HG03095 (cell line): Measurements from ENCODE around the gene ABHD16A.

Experiments used
- ATAC-seq: cut with Tn5 transposase; IDR thresholded peaks from one replicate; pipeline ENCODE4 v1.9.1; 2021; ENCODE audit warnings: moderate library complexity; ENCODE audit not compliant: unreplicated experiment

The ABHD16A gene

DNA sequence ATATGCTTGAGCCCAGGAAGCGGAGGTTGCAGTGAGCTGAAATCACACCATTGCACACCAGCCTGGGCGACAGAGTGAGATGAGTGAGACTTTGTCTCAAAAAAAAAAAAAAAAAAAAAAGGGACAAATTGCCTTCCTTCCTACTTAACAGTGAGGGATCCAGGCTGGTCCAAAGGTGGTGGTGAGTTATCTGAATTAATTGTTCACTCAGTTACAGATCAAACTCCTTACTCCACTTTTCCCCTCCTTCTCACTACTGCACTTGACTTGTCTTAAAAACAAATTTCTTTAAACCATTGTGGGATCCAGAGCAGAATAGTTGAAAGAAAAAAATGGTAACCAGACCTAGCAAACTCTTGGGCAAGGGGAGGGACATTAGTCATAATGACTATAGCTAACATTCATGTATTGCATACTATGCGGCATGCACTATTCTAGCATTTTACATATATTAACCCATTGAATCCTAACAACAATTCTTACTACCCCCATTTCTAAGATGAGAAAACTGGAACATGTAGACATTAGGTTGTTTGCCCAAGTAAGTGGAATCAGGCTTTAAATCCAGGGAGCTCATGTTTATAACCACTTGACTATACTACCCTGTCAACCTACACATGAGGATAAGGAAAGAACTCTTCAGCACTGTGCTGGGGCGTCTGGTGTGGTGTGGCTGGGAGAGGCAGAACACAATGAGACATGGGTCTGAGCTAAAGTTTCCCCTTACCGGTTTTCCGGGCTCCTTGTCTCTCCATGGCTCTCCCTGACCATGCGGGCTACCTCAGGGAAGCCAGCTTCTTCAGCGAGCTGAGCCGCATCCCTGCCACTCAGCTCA is 39.8 kb downstream of the ABHD16A start:
- no peak for ATAC-seq

DNA sequence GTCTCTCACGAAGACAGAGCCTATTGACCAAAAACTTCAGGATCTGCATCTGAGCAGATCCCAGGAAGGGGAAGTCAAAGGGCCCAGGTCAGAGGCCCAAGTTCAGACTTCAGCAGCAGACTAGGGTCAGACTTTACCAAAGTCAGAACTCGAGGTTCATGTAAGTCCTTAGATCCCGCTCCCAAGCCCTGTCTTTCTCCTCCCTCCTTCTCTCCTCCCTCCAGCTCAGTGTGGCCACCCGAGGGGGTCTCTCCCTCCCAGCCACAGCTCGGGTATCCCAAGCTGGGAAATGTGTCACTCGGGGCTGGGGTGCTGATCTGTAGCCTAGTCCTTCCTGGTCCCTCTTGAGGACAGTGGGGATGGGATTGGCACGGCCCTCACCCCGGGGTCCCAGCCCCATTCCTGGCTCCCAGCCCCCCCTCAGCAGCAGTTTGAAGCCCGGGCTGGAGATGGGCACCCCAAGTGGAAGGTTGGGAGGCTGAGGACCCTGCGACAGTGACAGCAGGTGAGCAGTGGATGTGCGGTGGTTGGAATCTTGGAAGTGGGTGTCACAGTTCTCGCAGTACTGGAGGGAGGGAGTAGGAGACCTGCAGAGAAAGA is 40.9 kb downstream of the ABHD16A start:
- ATAC-seq = no peak

DNA sequence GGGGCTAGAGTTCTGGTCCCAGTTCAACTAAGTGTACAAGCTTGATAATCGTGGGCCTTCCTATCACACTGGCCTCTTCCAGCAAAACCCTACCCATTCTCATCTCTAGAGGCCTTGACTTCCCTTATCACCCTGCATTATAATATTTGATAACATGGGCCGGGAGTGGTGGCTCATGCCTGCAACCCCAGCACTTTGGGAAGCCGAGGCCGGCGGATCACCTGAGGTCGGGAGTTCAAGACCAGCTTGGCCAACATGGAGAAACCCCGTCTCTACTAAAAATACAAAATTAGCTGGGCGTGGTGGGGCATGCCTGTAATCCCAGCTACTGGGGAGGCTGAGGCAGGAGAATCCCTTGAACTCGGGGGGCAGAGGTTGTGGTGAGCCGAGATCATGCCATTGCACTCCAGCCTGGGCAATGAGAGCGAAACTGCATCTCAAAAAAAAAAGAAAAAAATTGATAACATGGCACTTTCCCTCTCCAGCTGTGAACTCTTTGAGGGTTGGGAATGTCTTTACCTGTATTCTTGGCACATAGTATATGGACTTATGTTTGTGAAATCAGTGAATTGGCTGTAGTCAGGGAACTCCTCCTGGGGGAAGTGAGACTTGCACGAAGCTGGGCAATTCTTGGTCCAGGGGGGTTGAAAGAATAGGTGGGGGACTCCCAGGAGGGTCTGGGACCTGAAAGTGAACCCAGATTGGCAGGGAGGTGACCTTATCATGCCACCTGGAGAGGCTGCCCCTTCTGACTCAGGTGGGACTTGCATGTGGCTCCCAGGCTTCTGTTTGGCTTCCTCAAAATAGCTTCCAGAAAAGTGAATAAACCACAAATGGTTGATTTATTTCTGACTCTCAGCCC is 41.6 kb downstream of the ABHD16A start:
- no peak for ATAC-seq

DNA sequence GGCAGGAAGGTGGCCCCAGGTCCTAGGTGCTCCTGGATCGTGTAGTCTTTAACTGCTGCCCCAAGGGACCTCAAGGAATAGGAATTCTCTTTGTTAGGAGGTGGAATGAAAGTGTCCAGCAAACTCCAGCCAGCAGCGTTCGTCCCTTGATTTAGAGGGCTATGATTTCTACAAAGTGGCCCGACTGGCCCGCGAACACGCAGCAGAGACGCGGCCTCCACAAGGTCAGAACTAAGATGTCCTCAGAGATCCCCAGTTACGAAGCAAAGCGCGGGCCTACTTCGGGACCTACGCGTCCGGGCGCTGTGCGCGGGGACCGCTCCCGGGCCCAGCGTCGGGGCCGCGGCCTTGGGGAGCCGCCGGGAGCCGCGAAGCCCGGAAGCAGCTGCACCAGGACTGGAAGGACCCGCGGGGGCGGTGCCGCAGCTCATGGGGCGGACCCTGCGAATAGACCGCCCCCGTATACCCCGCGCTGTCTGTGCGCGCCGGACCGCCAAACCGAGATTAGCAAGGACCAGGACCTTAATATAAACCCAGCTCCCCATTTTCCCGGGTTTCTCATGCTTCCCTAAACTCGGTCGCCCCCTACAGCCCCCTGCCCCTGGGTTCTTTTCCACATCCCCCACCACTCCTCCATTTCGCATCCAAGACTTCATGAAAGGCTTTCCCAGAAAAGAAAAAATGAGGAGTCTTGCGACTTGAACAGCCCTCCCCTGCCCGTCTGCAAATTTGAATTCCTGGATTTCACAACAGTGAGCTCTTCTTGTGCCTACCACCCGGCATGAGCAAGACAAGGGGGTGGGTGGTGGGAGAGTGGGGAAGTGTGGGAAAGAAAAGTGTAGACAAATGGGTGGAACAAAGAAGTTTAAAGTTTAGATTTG is 42.5 kb downstream of the ABHD16A start, which contains the start of gene C6orf47:
C6orf47 (minus strand) TSS at position 398 of the 881 bp plus-strand sequence. CDS start 831 bp downstream, outside the sequence.
- peak; percentile 45 for ATAC-seq

DNA sequence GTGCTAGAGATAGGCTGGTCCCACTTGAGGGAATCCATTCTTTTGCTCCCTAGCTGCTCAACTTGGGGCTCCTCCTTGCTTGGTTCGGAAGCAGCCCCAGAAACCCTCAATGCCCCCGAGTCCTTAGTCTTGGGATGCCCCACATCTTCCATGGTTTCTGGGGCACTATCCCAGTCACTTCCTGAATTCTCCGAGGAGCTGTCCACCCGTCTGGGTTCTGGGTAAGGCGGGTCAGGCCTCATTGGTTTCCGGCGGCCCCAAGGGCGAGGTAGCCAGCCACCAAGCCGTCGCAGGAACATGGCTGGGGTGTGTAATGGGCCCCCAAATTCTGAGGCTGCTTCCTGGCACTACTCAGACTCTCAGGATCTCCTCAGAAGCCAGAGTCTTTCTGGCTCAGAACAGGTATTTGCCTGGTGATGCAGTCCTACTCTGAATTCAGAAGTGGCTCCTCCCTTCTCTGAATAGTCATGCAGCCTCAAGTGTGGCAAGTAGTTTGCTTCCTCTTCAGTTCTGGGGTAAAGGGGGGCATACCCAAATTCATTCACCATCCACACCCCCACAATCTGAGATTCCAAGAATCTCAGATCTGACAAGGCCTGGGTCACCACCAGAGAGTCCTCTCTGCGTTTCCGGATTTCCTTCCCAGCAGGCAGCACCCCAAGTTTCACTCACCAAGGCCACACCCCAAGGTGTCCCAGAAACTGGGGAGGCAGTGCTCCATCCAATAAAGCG is 43.3 kb downstream of the ABHD16A start:
- ATAC-seq = no peak

- no peak for ATAC-seq
Observed at GRCh38 chr6:31658983-31659648, 44.0 kb downstream of the ABHD16A start.

GRCh38 chr6:31658158-31658688 is 44.9 kb downstream of the ABHD16A start:
- no peak for ATAC-seq

- ATAC-seq = no peak
Observed at GRCh38 chr6:31657406-31658157, 45.5 kb downstream of the ABHD16A start.

DNA sequence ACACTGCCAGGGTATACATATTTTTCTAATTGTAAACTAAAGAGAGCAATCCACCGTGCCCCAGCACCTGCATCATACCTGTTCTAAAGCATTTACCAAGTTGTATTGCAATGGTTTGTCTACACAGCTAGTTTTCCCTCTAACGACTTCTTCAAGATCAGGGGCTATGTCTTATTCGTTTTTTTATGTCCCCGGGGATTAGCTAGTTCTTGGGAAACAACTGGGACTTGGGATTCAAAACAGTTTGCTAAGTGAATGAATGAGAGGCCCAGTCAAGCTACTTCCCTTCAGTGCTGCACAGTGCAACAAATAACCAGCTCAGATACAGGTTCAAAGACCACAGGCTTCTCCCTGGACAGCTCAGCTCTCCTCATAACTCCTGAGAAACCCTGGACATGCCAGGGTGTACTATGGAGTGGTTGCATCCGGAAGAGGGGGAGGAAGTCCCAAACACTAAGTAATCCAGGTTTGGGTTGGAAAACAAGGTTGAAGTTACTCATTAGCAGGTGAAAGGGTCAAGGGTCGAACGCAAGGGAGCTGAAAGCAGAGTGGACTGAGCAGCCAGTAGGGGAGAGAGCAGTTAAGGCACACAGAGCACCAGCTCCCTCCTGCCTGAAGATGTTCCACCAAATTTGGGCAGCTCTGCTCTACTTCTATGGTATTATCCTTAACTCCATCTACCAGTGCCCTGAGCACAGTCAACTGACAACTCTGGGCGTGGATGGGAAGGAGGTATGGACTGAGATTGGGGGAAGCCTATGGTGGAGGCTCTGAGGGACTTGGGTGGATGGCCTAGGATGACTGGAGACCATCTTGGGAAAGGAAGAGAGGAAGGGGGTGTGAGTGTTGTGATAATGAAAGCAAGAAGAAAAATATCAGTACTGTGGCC is 47.5 kb downstream of the ABHD16A start, which contains the start of gene APOM:
APOM (plus strand) TSS at position 546 of the 889 bp plus-strand sequence; CDS start at position 619, 73 bp downstream.
- ATAC-seq = no peak

DNA sequence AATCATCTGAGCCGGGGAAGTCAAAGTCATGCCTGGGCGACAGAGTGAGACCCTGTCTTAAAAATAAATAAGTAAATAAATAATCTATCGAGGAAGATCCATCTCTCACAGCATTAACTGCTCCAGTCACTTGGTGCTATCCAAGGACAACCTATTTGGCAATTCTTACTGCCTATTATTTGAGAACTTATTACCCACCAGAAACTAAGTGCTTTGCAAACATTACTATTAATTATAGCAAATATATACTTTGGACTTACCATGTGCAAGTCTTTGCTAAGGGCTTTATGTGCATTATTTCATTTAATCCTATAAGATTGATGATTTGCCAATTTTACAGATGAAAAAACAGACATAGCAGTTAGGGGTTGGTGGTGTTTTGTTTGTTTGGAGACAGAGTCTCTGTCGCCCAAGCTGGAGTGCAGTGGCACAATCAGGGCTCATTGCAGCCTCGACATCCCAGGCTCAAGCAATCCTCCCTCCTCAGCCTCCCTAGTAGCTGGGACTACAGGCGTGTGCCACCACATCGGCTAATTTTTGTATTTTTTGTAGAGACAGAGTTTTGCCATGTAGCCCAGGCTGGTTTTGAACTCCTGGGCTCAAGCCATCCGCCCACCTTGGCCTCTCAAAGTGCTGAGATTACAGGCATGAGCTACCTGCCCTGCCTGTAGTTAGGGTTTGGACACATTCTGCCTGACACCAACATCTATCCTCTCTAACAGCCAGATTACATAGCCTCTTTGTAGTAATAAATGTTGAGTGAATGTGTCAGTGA is 48.4 kb downstream of the ABHD16A start:
- no peak for ATAC-seq

- peak; percentile 47 for ATAC-seq
Observed at GRCh38 chr6:31652925-31653724, 50.0 kb downstream of the ABHD16A start.

- ATAC-seq = peak; percentile 21
Observed at GRCh38 chr6:31651602-31652191, 51.4 kb downstream of the ABHD16A start.

GRCh38 chr6:31645325-31645724 is 57.8 kb downstream of the ABHD16A start:
- ATAC-seq = no peak

GRCh38 chr6:31643818-31644454 is 59.2 kb downstream of the ABHD16A start:
- ATAC-seq = no peak
